Right lobe of liver (tissue), 6 donors: ENCODE measurements around the gene ATP10A. TPM values are rescaled to one million over a fixed set of nuclear protein-coding genes. Genes with fewer than 3 reads are reported as not detected.
"Not testable (repeated sequence)": the region's sequence is repeated elsewhere in the genome, so short reads cannot be mapped to it uniquely, and the experiment has no call there.

Experiments used
- ATAC-seq, 4 donors: fragments of 200-7000 bp; cut with Tn5 transposase; one replicate each; pipeline ENCODE4 v1.9.1; 2020; ENCODE audit warnings: mild to moderate bottlenecking in 4 of 4, moderate library complexity in 4 of 4
- DNase-seq, 3 donors: peaks; one replicate each; pipeline ENCODE4 v3.0.0-alpha.2; 2020
- H3K27ac ChIP-seq, 3 donors: fragments of 200-600 bp; one replicate each; pipeline ENCODE4 v1.8.0; 2022
- H3K27me3 ChIP-seq, 2 donors: fragments of 200-600 bp; one replicate each; pipeline ENCODE4 v1.8.0; 2022
- H3K36me3 ChIP-seq, 4 donors: fragments of 200-600 bp; sonication (generic) in 1 of 4; one replicate each; pipeline versions ENCODE4 v1.5.1 to v1.8.0; 2017 to 2022; ENCODE audit warnings: control low read depth in 1 of 4
- H3K4me1 ChIP-seq, 4 donors: fragments of 200-600 bp; sonication (generic) in 1 of 4; one replicate each; pipeline versions ENCODE4 v1.5.1 to v1.8.0; 2017 to 2022; ENCODE audit warnings: control low read depth in 1 of 4
- H3K4me3 ChIP-seq, 3 donors: fragments of 200-600 bp; one replicate each; pipeline ENCODE4 v1.8.0; 2022
- H3K9me3 ChIP-seq, 4 donors: fragments of 200-600 bp; sonication (generic) in 1 of 4; one replicate each; pipeline versions ENCODE4 v1.5.1 to v1.8.0; 2017 to 2022; ENCODE audit warnings: control low read depth in 1 of 4
- CTCF ChIP-seq, 4 donors: fragments of 200-600 bp in 3 of 4; fragments of 450-650 bp in 1 of 4; IDR thresholded peaks; one replicate each; pipeline versions ENCODE4 v1.5.1 to v1.8.0; 2016 to 2022; ENCODE audit warnings: antibody characterized with exemption in 4 of 4, mild to moderate bottlenecking in 2 of 4
- POLR2A ChIP-seq: fragments of 450-650 bp; IDR thresholded peaks from one replicate; pipeline ENCODE4 v1.6.1; 2017; ENCODE audit warnings: antibody characterized with exemption, mild to moderate bottlenecking
- WGBS: methylation state at CpG from one replicate; pipeline ENCODE4 v1.1.6; 2018; ENCODE audit warnings: low coverage, low lambda C conversion rate; ENCODE audit not compliant: insufficient coverage; ENCODE audit errors: missing lambda C conversion rate; 5-methylcytosine and 5-hydroxymethylcytosine counted together
- intact Hi-C, 2 donors: fragments of 100-400 bp; cut with DNase I; formaldehyde crosslinking; loops; one replicate each; pipeline versions ENCODE4 v1.11.2 to v1.14.1; 2022
- total RNA-seq, 6 experiments: library from RNA; depleted of rRNA in 2 of 6; stranded (reverse); fragments of >200 nt in 2 of 6; fragmentation: NEBNext Ultra II Directional in 3 of 6; extraction: Animal tissue kit (Norgen Biotek cat#: 25700) in 3 of 6; gene quantifications; one replicate each; pipeline versions ENCODE4 v1.1.0 to v1.2.4, GENCODE V29; 2016 to 2023
- donor health status: DM: no; HTN: yes; CAD: no.
- donor health status: DM: no; HTN: no; CAD: no.
- donor health status: DM: no; HTN: no; CAD: no.
- donor health status: DM: no; HTN: yes; CAD: no.
- donor health status: DM: no; HTN: yes; CAD: no.

ATP10A gene
- total RNA-seq, 6 experiments from 2014 or later, result 0.15 to 1.00 (median 0.34) TPM

DNA sequence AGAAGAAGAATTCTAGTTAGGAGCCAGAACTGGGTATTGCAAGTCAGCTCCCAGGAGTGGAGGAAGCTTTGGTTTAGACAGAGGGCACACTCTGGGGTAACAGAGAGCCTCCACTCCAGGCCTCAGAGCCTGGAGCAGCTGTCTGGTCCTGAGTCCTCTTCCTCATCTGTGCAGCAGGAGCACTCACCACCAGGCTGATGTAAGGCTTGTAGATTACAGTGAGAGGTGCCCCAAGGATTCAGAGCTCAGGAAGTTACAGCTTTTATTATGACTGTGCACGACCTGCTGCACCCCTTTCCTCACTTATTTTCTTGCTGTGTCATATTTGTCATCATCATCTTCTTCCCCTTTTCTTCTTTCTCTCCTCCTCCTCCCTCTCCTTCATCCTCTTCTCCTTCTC lies 210.4 kb downstream of the ATP10A start:
- WGBS, result 33% methylated on average over 1 of the region's 1 CpG
- no peaks in the 10 kb centered on the region for H3K36me3 ChIP-seq
- TF ChIP-seq CTCF (IDR thresholded peaks at IDR 0.05) (no peak), POLR2A (no peak)
- H3K27me3 ChIP-seq, result no peaks in the 10 kb centered on the region
- H3K9me3 ChIP-seq, result no peaks in the 10 kb centered on the region
- no peak for ATAC-seq
- intact Hi-C loops, result no loop called here
- H3K4me3 ChIP-seq, result no peak overlapping the region
- no peak for DNase-seq
- no peaks in the 10 kb centered on the region for H3K4me1 ChIP-seq
- no peak overlapping the region for H3K27ac ChIP-seq

DNA sequence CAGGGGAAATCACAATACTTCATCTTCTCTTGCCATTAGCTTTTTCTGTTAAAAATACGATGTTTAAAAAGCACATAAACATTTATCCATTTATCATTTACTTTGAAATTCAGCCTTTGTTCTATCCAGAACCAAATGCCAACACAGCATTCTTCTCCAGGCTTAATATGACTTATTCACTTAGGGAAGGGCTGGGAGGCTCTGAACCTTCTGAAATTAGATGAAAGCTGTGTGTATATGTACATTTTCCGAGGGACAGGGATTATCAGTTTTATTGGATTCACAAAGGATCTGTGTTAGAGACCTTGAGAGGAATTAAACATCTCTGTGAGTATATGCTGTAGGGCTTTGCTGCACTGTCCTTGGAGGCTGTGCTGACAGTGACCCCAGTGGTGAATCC lies 213.7 kb downstream of the ATP10A start:
- TF ChIP-seq CTCF (IDR thresholded peaks at IDR 0.05) (no peak), POLR2A (no peak)
- WGBS, result 29% methylated on average over 2 of the region's 2 CpGs
- H3K9me3 ChIP-seq, result no peaks in the 10 kb centered on the region

DNA sequence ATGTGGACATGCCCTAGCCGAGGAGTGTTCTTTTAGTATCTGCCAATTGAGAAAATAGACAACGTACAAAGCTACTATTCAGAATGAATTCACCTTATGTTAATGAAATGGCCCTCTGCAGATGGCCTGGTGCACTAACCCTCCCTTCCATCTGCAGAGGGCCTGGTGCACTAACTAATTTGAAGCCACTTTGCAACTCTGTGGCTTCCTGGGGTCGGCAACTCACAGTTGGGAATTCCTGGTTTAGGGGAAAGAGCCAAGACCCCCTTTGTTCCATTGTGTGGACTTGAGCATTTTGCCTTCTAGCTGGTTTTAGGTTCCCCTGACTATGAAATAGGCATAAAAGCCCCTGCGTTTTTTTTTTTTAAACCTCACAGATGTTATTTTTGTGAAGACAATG lies 220.0 kb downstream of the ATP10A start:
- no peak for ATAC-seq
- Histone ChIP-seq H3K4me1 (no peaks in the 10 kb centered on the region), H3K27me3 (no peaks in the 10 kb centered on the region), H3K27ac (no peak overlapping the region), H3K4me3 (no peak overlapping the region), H3K36me3 (no peaks in the 10 kb centered on the region), H3K9me3 (no peaks in the 10 kb centered on the region)
- no peak for DNase-seq
- intact Hi-C loops, result no loop called here
- 42% methylated on average over 3 of the region's 4 CpGs for WGBS
- TF ChIP-seq CTCF (IDR thresholded peaks at IDR 0.05) (no peak), POLR2A (no peak)

More for the DNA sequence above, 213.7 kb downstream of the ATP10A start:
- Histone ChIP-seq H3K36me3 (no peaks in the 10 kb centered on the region), H3K27me3 (no peaks in the 10 kb centered on the region), H3K4me3 (no peak overlapping the region), H3K27ac (no peak overlapping the region), H3K4me1 (no peaks in the 10 kb centered on the region)
- ATAC-seq (no peak), DNase-seq (no peak)
- intact Hi-C loops, result no loop called here

GRCh38 chr15:25641762-25642161 lies 221.4 kb downstream of the ATP10A start:
- DNase-seq (no peak), ATAC-seq (no peak)
- no peak overlapping the region for H3K27ac ChIP-seq
- TF ChIP-seq POLR2A (no peak), CTCF (IDR thresholded peaks at IDR 0.05) (no peak)
- H3K4me3 ChIP-seq, result no peak overlapping the region
- H3K27me3 ChIP-seq, result no peaks in the 10 kb centered on the region
- H3K36me3 ChIP-seq, result no peaks in the 10 kb centered on the region
- intact Hi-C loops, result no loop called here
- WGBS, result 47% methylated on average over 4 of the region's 6 CpGs
- H3K9me3 ChIP-seq, result no peaks in the 10 kb centered on the region
- no peaks in the 10 kb centered on the region for H3K4me1 ChIP-seq

GRCh38 chr15:25641361-25641760 lies 221.8 kb downstream of the ATP10A start:
- no peaks in the 10 kb centered on the region for H3K4me1 ChIP-seq
- DNase-seq (no peak), ATAC-seq (no peak)
- H3K9me3 ChIP-seq, result no peaks in the 10 kb centered on the region
- H3K27ac ChIP-seq, result no peak overlapping the region
- intact Hi-C loops, result no loop called here
- 53% methylated on average over 3 of the region's 3 CpGs for WGBS
- TF ChIP-seq CTCF (IDR thresholded peaks at IDR 0.05), result no peak
- no peak for TF ChIP-seq POLR2A
- H3K4me3 ChIP-seq, result no peak overlapping the region
- H3K36me3 ChIP-seq, result no peaks in the 10 kb centered on the region
- H3K27me3 ChIP-seq, result no peaks in the 10 kb centered on the region

DNA sequence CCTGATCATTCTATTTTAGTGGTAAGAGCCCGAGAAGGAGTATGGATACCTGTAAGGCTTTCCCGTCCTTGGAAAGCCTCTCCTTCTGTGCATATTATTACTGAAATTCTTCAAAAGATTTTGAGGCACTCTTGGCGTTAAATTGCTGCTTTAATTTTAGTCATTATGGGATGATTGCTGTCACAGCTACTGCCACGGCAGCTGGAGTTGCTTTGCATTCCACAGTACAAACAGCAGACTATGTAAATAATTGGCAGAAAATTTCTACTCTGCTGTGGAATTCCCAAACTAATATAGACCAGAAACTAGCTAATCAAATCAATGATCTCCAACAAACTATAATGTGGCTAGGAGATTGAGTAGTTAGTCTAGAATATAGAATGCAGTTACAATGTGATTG lies 222.2 kb downstream of the ATP10A start:
- H3K4me1 ChIP-seq, H3K27ac ChIP-seq, H3K9me3 ChIP-seq, H3K27me3 ChIP-seq, ATAC-seq, DNase-seq, H3K4me3 ChIP-seq, intact Hi-C loops, H3K36me3 ChIP-seq: not testable (repeated sequence)
- 55% methylated on average over 4 of the region's 4 CpGs for WGBS
